ENCODE results near the gene TMEM89. TPM values are rescaled to one million over a fixed set of nuclear protein-coding genes. Genes with fewer than 3 reads are reported as not detected.

The TMEM89 gene
- total RNA-seq, 2 experiments from 2014 or later, result 0.43 TPM; not detected in 1

- Mint-ChIP-seq H3K4me3 (peak overlapping the region; percentile 80), H3K27ac (peak overlapping the region; percentile 84), H3K27me3 (peaks cover 13% of the 10 kb centered on the region), H3K4me1 (ENCODE audit: low read depth) (peaks cover 19% of the 10 kb centered on the region), H3K36me3 (ENCODE audit: low read depth) (peaks cover 21% of the 10 kb centered on the region), H3K9me3 (no peaks in the 10 kb centered on the region)
- CTCF ChIA-PET, result interaction anchor here (0.7 to 4.2 kb wide), 5 partner anchors 21 to 256 kb away, joined by 3 to 22 read pairs (median 5); partner anchors contain the start of gene SLC26A6
- peak; percentile 57 for DNase-seq
- ATAC-seq, result peak; percentile 2
- POLR2A ChIA-PET, result interaction anchor here (0.8 to 3.4 kb wide), 6 partner anchors 13 to 184 kb away, joined by 3 to 25 read pairs (median 5); partner anchors contain the start of gene SLC26A6
- intact Hi-C loops (cut with micrococcal nuclease), result no loop called here
- no peak for TF ChIP-seq CTCF (IDR thresholded peaks at IDR 0.05)
Measured at GRCh38 chr3:48656841-48657281, 35.3 kb upstream of the TMEM89 start.

GRCh38 chr3:48656061-48656840 lies 34.7 kb upstream of the TMEM89 start:
- H3K9me3 Mint-ChIP-seq, result no peaks in the 10 kb centered on the region

GRCh38 chr3:48655606-48656005 lies 34.0 kb upstream of the TMEM89 start:
- ChIA-PET POLR2A (interaction anchor here (0.7 to 3.4 kb wide), 5 partner anchors 8 to 764 kb away, joined by 3 to 25 read pairs (median 5); partner anchors contain the start of gene SLC26A6), CTCF (interaction anchor here (1.4 to 4.2 kb wide), 3 partner anchors 21 to 220 kb away, joined by 3 to 22 read pairs (median 5); partner anchors contain the start of gene SLC26A6)
- H3K36me3 Mint-ChIP-seq (ENCODE audit: low read depth), result peaks cover 21% of the 10 kb centered on the region
- peaks cover 9% of the 10 kb centered on the region for H3K27me3 Mint-ChIP-seq
- intact Hi-C loops (cut with micrococcal nuclease), result no loop called here
- peak; percentile 55 for ATAC-seq
- peak overlapping the region; percentile 75 for H3K4me3 Mint-ChIP-seq
- H3K4me1 Mint-ChIP-seq (ENCODE audit: low read depth), result peaks cover 14% of the 10 kb centered on the region
- H3K9me3 Mint-ChIP-seq, result no peaks in the 10 kb centered on the region
- H3K27ac Mint-ChIP-seq, result peak overlapping the region; percentile 93
- peak; percentile 86 for DNase-seq
- TF ChIP-seq CTCF (IDR thresholded peaks at IDR 0.05), result no peak

More at GRCh38 chr3:48656061-48656840, 34.7 kb upstream of the TMEM89 start:
- H3K4me3 Mint-ChIP-seq, result peak overlapping the region; percentile 80
- peak; percentile 78 for TF ChIP-seq CTCF (IDR thresholded peaks at IDR 0.05)
- POLR2A ChIA-PET, result interaction anchor here (0.7 to 3.4 kb wide), 7 partner anchors 12 to 763 kb away, joined by 3 to 25 read pairs (median 5); partner anchors contain the start of gene SLC26A6
- H3K4me1 Mint-ChIP-seq (ENCODE audit: low read depth), result peaks cover 14% of the 10 kb centered on the region
- intact Hi-C loops (cut with micrococcal nuclease), result no loop called here
- H3K27me3 Mint-ChIP-seq, result peaks cover 9% of the 10 kb centered on the region
- H3K27ac Mint-ChIP-seq, result peak overlapping the region; percentile 93
- H3K36me3 Mint-ChIP-seq (ENCODE audit: low read depth), result peaks cover 21% of the 10 kb centered on the region
- CTCF ChIA-PET, result interaction anchor here (1.3 to 4.2 kb wide), 4 partner anchors 21 to 255 kb away, joined by 3 to 22 read pairs (median 5); partner anchors contain the start of gene SLC26A6
- DNase-seq (peak; percentile 93), ATAC-seq (peak; percentile 83)

GRCh38 chr3:48655063-48655462 lies 33.5 kb upstream of the TMEM89 start:
- TF ChIP-seq CTCF (IDR thresholded peaks at IDR 0.05), result no peak
- peaks cover 21% of the 10 kb centered on the region for H3K36me3 Mint-ChIP-seq (ENCODE audit: low read depth)
- peaks cover 6% of the 10 kb centered on the region for H3K27me3 Mint-ChIP-seq
- H3K4me1 Mint-ChIP-seq (ENCODE audit: low read depth), result peaks cover 14% of the 10 kb centered on the region
- CTCF ChIA-PET, result interaction anchor here (1.5 to 4.2 kb wide), 2 partner anchors 20 to 219 kb away, joined by 3 to 22 read pairs; partner anchors contain the start of gene SLC26A6
- H3K27ac Mint-ChIP-seq, result peak overlapping the region; percentile 93
- POLR2A ChIA-PET, result interaction anchor here (1.1 to 3.4 kb wide), 3 partner anchors 9 to 20 kb away, joined by 4 to 25 read pairs (median 5); partner anchors contain the start of gene SLC26A6
- H3K9me3 Mint-ChIP-seq, result no peaks in the 10 kb centered on the region
- DNase-seq, result no peak
- H3K4me3 Mint-ChIP-seq, result peak overlapping the region; percentile 75
- no peak for ATAC-seq
- intact Hi-C loops (cut with micrococcal nuclease), result no loop called here
